HEK293 (cell line): ENCODE data around the gene HK3.
A peak's percentile ranks its signal among the peaks of the same experiment; 100 is the strongest.

Experiments
- CTCF ChIA-PET: fragments of 350-600 bp; formaldehyde crosslinking; extraction: SDS; loops from one replicate; lab custom pipeline; 2021; ENCODE audit warnings: antibody characterized with exemption; lab: Yijun Ruan, JAX
- POLR2A ChIA-PET: fragments of 300-600 bp; formaldehyde crosslinking; extraction: SDS; loops from one replicate; lab custom pipeline; 2020; ENCODE audit warnings: antibody characterized with exemption, inconsistent platforms; lab: Yijun Ruan, JAX
- H3K27ac ChIP-seq: fragments of 200-500 bp; sonication (Bioruptor generic); 2 replicates; pipeline ENCODE4 v1.5.1; 2014; ENCODE audit warnings: low read depth, low read length, control low read depth, inconsistent platforms; ENCODE audit errors: extremely low read depth
- H3K36me3 ChIP-seq, 2 experiments: fragments of 200-500 bp in 1 of 2; sonication (Bioruptor generic) in 1 of 2; 1 replicate in 1 of 2; 2 replicates in 1 of 2; pipeline ENCODE4 v1.5.1; 2014 to 2017; ENCODE audit warnings: inconsistent platforms in 2 of 2, low read length in 2 of 2; ENCODE audit not compliant: control insufficient read depth in 2 of 2, insufficient read depth in 1 of 2
- H3K4me1 ChIP-seq: fragments of 200-500 bp; sonication (Bioruptor generic); 2 replicates; pipeline ENCODE4 v1.5.1; 2014; ENCODE audit warnings: mild to moderate bottlenecking, low read length, inconsistent platforms; ENCODE audit not compliant: control insufficient read depth, insufficient read depth
- H3K4me3 ChIP-seq: 2 replicates; pipeline ENCODE4 v1.5.1; 2011; ENCODE audit warnings: low read depth, mild to moderate bottlenecking, control low read depth, low read length, moderate library complexity
- H3K9me3 ChIP-seq: fragments of 200-500 bp; sonication (Bioruptor generic); 2 replicates; pipeline ENCODE4 v1.5.1; 2014; ENCODE audit warnings: low read depth, low read length, inconsistent platforms; ENCODE audit not compliant: control insufficient read depth, insufficient read depth
- EGR2 ChIP-seq: fragments of 450-650 bp; formaldehyde crosslinking; IDR thresholded peaks from 2 replicates; pipeline ENCODE4 v1.5.1; 2016; ENCODE audit warnings: low read depth, missing biosample characterization, missing genetic modification characterization
- GLI4 ChIP-seq: fragments of 450-650 bp; formaldehyde crosslinking; IDR thresholded peaks from 2 replicates; pipeline ENCODE4 v1.5.1; 2016; ENCODE audit warnings: missing biosample characterization, missing genetic modification characterization
- GLIS1 ChIP-seq: fragments of 450-650 bp; formaldehyde crosslinking; IDR thresholded peaks from 2 replicates; pipeline ENCODE4 v1.5.1; 2016; ENCODE audit warnings: missing biosample characterization, missing genetic modification characterization
- GLIS2 ChIP-seq: fragments of 450-650 bp; formaldehyde crosslinking; IDR thresholded peaks from 2 replicates; pipeline ENCODE4 v1.5.1; 2016; ENCODE audit warnings: missing biosample characterization, missing genetic modification characterization
- HOXD13 ChIP-seq: sonication (generic); formaldehyde crosslinking; IDR thresholded peaks from 2 replicates; pipeline ENCODE4 v1.8.0; 2022; ENCODE audit warnings: missing genetic modification reagents, borderline replicate concordance
- INSM2 ChIP-seq: fragments of 450-650 bp; formaldehyde crosslinking; IDR thresholded peaks from 2 replicates; pipeline ENCODE4 v1.5.1; 2016; ENCODE audit warnings: missing biosample characterization, missing genetic modification characterization
- MYNN ChIP-seq: fragments of 450-650 bp; formaldehyde crosslinking; IDR thresholded peaks from 2 replicates; pipeline ENCODE4 v1.5.1; 2016; ENCODE audit warnings: missing biosample characterization, missing genetic modification characterization, borderline replicate concordance
- SP7 ChIP-seq: fragments of 450-650 bp; formaldehyde crosslinking; IDR thresholded peaks from 2 replicates; pipeline ENCODE4 v1.5.1; 2016; ENCODE audit warnings: missing biosample characterization, missing genetic modification characterization
- TCF7L2 ChIP-seq: IDR thresholded peaks from 2 replicates; pipeline ENCODE4 v1.6.1; 2011; ENCODE audit warnings: low read depth, mild to moderate bottlenecking, inconsistent platforms, low read length, moderate library complexity, borderline replicate concordance
- TRIM28 ChIP-seq: IDR thresholded peaks from 2 replicates; pipeline ENCODE4 v1.6.1; 2011; ENCODE audit warnings: low read length, control low read depth, borderline replicate concordance
- ZBTB11 ChIP-seq: fragments of 450-650 bp; formaldehyde crosslinking; conservative IDR thresholded peaks from 2 replicates; pipeline ENCODE4 v1.5.1; 2016; ENCODE audit warnings: low read depth, missing biosample characterization, missing genetic modification characterization
- ZIC2 ChIP-seq: fragments of 450-650 bp; formaldehyde crosslinking; IDR thresholded peaks from 2 replicates; pipeline ENCODE4 v1.5.1; 2016; ENCODE audit warnings: missing biosample characterization, missing genetic modification characterization
- ZNF169 ChIP-seq: fragments of 450-650 bp; formaldehyde crosslinking; IDR thresholded peaks from 2 replicates; pipeline ENCODE4 v1.5.1; 2016; ENCODE audit warnings: missing biosample characterization, missing genetic modification characterization
- ZNF202 ChIP-seq: fragments of 450-650 bp; formaldehyde crosslinking; IDR thresholded peaks from 2 replicates; pipeline ENCODE4 v1.5.1; 2016; ENCODE audit warnings: missing biosample characterization, missing genetic modification characterization, borderline replicate concordance
- ZNF239 ChIP-seq: fragments of 450-650 bp; formaldehyde crosslinking; IDR thresholded peaks from 2 replicates; pipeline ENCODE4 v1.5.1; 2016; ENCODE audit warnings: missing biosample characterization, missing genetic modification characterization
- ZNF292 ChIP-seq: fragments of 450-650 bp; formaldehyde crosslinking; IDR thresholded peaks from 2 replicates; pipeline ENCODE4 v1.5.1; 2016; ENCODE audit warnings: low read depth, missing biosample characterization, missing genetic modification characterization, borderline replicate concordance
- ZNF394 ChIP-seq: fragments of 450-650 bp; formaldehyde crosslinking; IDR thresholded peaks from 2 replicates; pipeline ENCODE4 v1.5.1; 2016; ENCODE audit warnings: missing biosample characterization, missing genetic modification characterization, mild to moderate bottlenecking, moderate library complexity, borderline replicate concordance
- ZNF449 ChIP-seq: fragments of 450-650 bp; formaldehyde crosslinking; IDR thresholded peaks from 2 replicates; pipeline ENCODE4 v1.5.1; 2017; ENCODE audit warnings: missing biosample characterization, mild to moderate bottlenecking, missing genetic modification characterization, moderate library complexity
- ZNF558 ChIP-seq: fragments of 450-650 bp; formaldehyde crosslinking; IDR thresholded peaks from 2 replicates; pipeline ENCODE4 v1.5.1; 2016; ENCODE audit warnings: missing biosample characterization, missing genetic modification characterization
- ZNF670 ChIP-seq: fragments of 450-650 bp; formaldehyde crosslinking; IDR thresholded peaks from 2 replicates; pipeline ENCODE4 v1.5.1; 2016; ENCODE audit warnings: missing biosample characterization, missing genetic modification characterization, low read depth
- ZNF747 ChIP-seq: fragments of 450-650 bp; formaldehyde crosslinking; IDR thresholded peaks from 2 replicates; pipeline ENCODE4 v1.5.1; 2016; ENCODE audit warnings: missing biosample characterization, missing genetic modification characterization
- ZSCAN30 ChIP-seq: fragments of 450-650 bp; IDR thresholded peaks from 2 replicates; pipeline ENCODE4 v1.5.1; 2018; ENCODE audit warnings: missing biosample characterization, mild to moderate bottlenecking, missing genetic modification characterization, moderate library complexity
- ZXDB ChIP-seq: fragments of 450-650 bp; formaldehyde crosslinking; IDR thresholded peaks from 2 replicates; pipeline ENCODE4 v1.5.1; 2016; ENCODE audit warnings: missing biosample characterization, missing genetic modification characterization

Gene HK3

GRCh38 chr5:176878463-176878862, 20.7 kb downstream of the HK3 start (continued):
- TF ChIP-seq ZBTB11 (tag by site-specific recombination) (no peak), ZNF292 (no peak), ZSCAN30 (no peak), ZXDB (tag by site-specific recombination) (no peak), MYNN (tag by site-specific recombination) (no peak)
- TF ChIP-seq, all 188 proteins: peak for 0

GRCh38 chr5:176877793-176878331, 21.3 kb downstream of the HK3 start:
- Histone ChIP-seq H3K4me3 (no peak overlapping the region), H3K9me3 (no peaks in the 10 kb centered on the region), H3K27ac (no peak overlapping the region), H3K36me3 (no peaks in the 10 kb centered on the region), H3K4me1 (no peaks in the 10 kb centered on the region)
- CTCF ChIA-PET = no interaction called here
- no peak for TF ChIP-seq ZNF449 (tag by site-specific recombination)
- no peak for TF ChIP-seq ZNF558
- TF ChIP-seq EGR2 (tag by site-specific recombination) = 0 out of 2 replicates have a peak, but pooled peaks have one; percentile 12
- peak; percentile 41; the same call in 1 of the 2 replicates for TF ChIP-seq GLIS2 (tag by site-specific recombination)
- TF ChIP-seq ZNF394 (tag by site-specific recombination) = peak; percentile 21; the same call in 1 of the 2 replicates
- TF ChIP-seq GLI4 = no peak
- TF ChIP-seq GLIS1 = 0 out of 2 replicates have a peak, but pooled peaks have one; percentile 45
- no peak for TF ChIP-seq INSM2 (tag by site-specific recombination)
- TF ChIP-seq ZIC2 (tag by site-specific recombination) = 0 out of 2 replicates have a peak, but pooled peaks have one; percentile 20
- POLR2A ChIA-PET = no interaction called here

- Histone ChIP-seq H3K9me3 (no peaks in the 10 kb centered on the region), H3K4me1 (no peaks in the 10 kb centered on the region), H3K36me3 (no peaks in the 10 kb centered on the region), H3K4me3 (no peak overlapping the region), H3K27ac (no peak overlapping the region)
- no peak for TF ChIP-seq HOXD13 (CRISPR knock-in tag)
- TF ChIP-seq SP7 = no peak
- no peak for TF ChIP-seq ZNF670 (tag by site-specific recombination)
- no peak for TF ChIP-seq ZNF169 (tag by site-specific recombination)
- TF ChIP-seq ZNF747 (tag by site-specific recombination) = no peak
- TF ChIP-seq ZNF239 (tag by site-specific recombination) = no peak
- no peak for TF ChIP-seq TCF7L2
- TF ChIP-seq ZNF202 (tag by site-specific recombination) = no peak
- no peak for TF ChIP-seq TRIM28
- ChIA-PET POLR2A (no interaction called here), CTCF (interaction anchor here (0.6 kb wide), 1 partner anchor 71 kb away, joined by 4 read pairs; no protein-coding TSS in a partner anchor)
Observed at GRCh38 chr5:176876506-176877431, 22.4 kb downstream of the HK3 start.
